Kidney (tissue), 14 donors: ENCODE results near the gene FFAR3. TPM values are rescaled to one million over a fixed set of nuclear protein-coding genes. Genes with fewer than 3 reads are reported as not detected.

Source experiments
- DNase-seq, 5 donors: peaks; one replicate each; pipeline ENCODE4 v3.0.0-alpha.2; 2013 to 2020
- FAIRE-seq: peaks from 2 replicates; lab custom pipeline; 2012; peaks lifted over from hg19 to GRCh38; lab: Jason Lieb, UNC
- H3K27ac ChIP-seq, 2 donors: one replicate each; pipeline ENCODE4 v1.7.0; 2013; ENCODE audit warnings: low read depth in 2 of 2, low read length in 2 of 2, inconsistent platforms in 1 of 2
- H3K27me3 ChIP-seq: one replicate; pipeline ENCODE4 v1.7.1; 2013; ENCODE audit warnings: low read length, inconsistent platforms; ENCODE audit not compliant: control insufficient read depth, insufficient read depth
- H3K36me3 ChIP-seq, 3 donors: one replicate each; pipeline versions ENCODE4 v1.7.0 to v1.7.1; 2013; ENCODE audit warnings: low read length in 3 of 3, control low read depth in 1 of 3, inconsistent platforms in 1 of 3; ENCODE audit not compliant: insufficient read depth in 3 of 3, control insufficient read depth in 2 of 3
- H3K4me1 ChIP-seq, 3 donors: one replicate each; pipeline versions ENCODE4 v1.7.0 to v1.7.1; 2013; ENCODE audit warnings: low read length in 3 of 3, inconsistent platforms in 1 of 3, low read depth in 1 of 3; ENCODE audit not compliant: control insufficient read depth in 2 of 3, insufficient read depth in 2 of 3
- H3K4me3 ChIP-seq, 3 donors: one replicate each; pipeline versions ENCODE4 v1.7.0 to v1.8.1; 2013; ENCODE audit warnings: low read length in 3 of 3, control low read depth in 1 of 3, inconsistent platforms in 1 of 3
- H3K9ac ChIP-seq, 3 donors: one replicate each; pipeline versions ENCODE4 v1.7.0 to v1.7.1; 2013; ENCODE audit warnings: low read length in 3 of 3, control low read depth in 1 of 3, inconsistent platforms in 1 of 3
- H3K9me3 ChIP-seq, 3 donors: one replicate each; pipeline versions ENCODE4 v1.7.0 to v1.7.1; 2013; ENCODE audit warnings: low read length in 3 of 3, control low read depth in 1 of 3, inconsistent platforms in 1 of 3; ENCODE audit not compliant: control insufficient read depth in 2 of 3, insufficient read depth in 1 of 3
- CTCF ChIP-seq: IDR thresholded peaks from 3 replicates; pipeline ENCODE4 v1.5.1; 2012; ENCODE audit warnings: mild to moderate bottlenecking, moderate library complexity, borderline replicate concordance; ENCODE audit not compliant: insufficient read depth; ENCODE audit errors: extremely low read depth
- intact Hi-C: fragments of 100-400 bp; cut with DNase I; formaldehyde crosslinking; loops from one replicate; pipeline ENCODE4 v1.11.1; 2022
- polyA plus RNA-seq: library from polyadenylated mRNA; stranded (reverse); fragments of 350-450 nt; fragmentation: Illumina TruSeq; extraction: RNeasy Lipid Tissue Mini Kit (QIAGEN cat#74804); gene quantifications from one replicate; pipeline ENCODE4 v1.2.3, GENCODE V29; 2014; ENCODE audit warnings: low read depth, low replicate concordance; ENCODE audit not compliant: insufficient read depth
- total RNA-seq: library from RNA; stranded (reverse); fragmentation: NEBNext Ultra II Directional; extraction: Animal tissue kit (Norgen Biotek cat#: 25700); gene quantifications from one replicate; pipeline ENCODE4 v1.2.1, GENCODE V29; 2021
- donor health status: control.
- donor health status: control.
- donor health status: control.
- donor health status: control.
- donor health status: control.
- donor health status: DM: yes; HTN: yes; CAD: no.
- donor health status: Normal renal cell carcinoma (clear cell type).

Gene FFAR3
- total and polyA plus RNA-seq, 2 donors from 2014 or later = not detected

DNA sequence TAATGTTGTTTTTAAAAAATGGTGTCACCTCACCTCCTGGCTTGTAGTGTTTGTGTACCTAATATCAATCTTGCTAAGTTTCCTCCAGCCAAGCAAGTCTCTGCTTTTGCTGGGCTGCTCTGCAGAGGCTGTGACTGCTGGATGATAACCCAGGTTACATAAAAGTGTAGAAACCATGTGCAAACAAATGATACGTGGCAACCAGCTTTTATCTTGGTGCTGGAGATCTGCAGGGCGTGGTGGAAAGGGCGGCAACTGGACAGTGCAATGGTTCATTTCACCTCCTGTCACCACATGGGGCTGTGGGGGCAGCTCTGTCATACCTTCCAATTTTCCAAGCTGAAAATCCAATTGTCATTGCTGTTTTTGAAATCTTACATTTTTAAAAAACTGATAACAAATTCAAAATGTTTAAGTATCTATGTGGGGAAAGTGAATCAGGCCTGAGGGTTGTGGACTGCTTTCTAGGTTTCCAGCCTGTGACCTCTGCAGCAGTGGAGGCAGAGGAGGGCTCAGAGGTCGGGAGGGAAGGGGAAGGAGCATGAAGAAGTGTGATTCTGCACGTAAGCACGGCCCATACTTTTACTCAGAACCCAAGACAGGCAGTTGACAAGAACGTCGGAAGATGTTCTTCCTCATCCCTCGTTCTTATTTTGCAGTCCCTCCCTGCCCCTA is 22.3 kb downstream of the FFAR3 start:
- Histone ChIP-seq H3K27me3 (no peaks in the 10 kb centered on the region), H3K9me3 (no peaks in the 10 kb centered on the region), H3K27ac (no peak overlapping the region), H3K9ac (no peak overlapping the region), H3K36me3 (no peaks in the 10 kb centered on the region), H3K4me3 (no peak overlapping the region), H3K4me1 (no peaks in the 10 kb centered on the region)
- FAIRE-seq (no peak), DNase-seq (no peak)
- intact Hi-C loops = no loop called here
- no peak for TF ChIP-seq CTCF

- Histone ChIP-seq H3K9ac (no peak overlapping the region), H3K36me3 (no peaks in the 10 kb centered on the region), H3K27ac (no peak overlapping the region), H3K27me3 (no peaks in the 10 kb centered on the region), H3K9me3 (no peaks in the 10 kb centered on the region), H3K4me3 (no peak overlapping the region), H3K4me1 (no peaks in the 10 kb centered on the region)
- intact Hi-C loops = no loop called here
- FAIRE-seq (no peak), DNase-seq (no peak)
- no peak for TF ChIP-seq CTCF
These were observed 23.1 kb downstream of the FFAR3 start for GRCh38 chr19:35381318-35381717.

DNA sequence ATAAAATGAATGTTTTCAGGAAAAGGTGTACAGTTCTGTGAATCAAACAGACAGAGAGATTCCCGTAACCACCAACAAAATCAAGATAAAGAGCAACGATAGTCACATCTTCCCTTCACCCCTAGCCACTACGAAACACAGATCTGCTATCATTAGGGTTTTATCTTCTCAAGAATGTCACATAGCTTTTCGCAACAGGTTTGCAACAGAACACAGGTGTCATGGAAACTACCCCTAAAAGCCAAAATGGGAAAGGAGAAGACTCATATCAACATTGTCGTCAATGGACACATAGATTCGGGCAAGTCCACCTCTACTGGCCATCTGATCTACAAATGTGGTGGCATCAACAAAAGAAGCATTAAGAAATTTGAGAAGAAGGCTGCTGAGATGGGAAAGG is 23.7 kb downstream of the FFAR3 start:
- Histone ChIP-seq H3K27ac (no peak overlapping the region), H3K4me1 (no peaks in the 10 kb centered on the region), H3K9ac (no peak overlapping the region), H3K36me3 (no peaks in the 10 kb centered on the region), H3K27me3 (no peaks in the 10 kb centered on the region), H3K9me3 (no peaks in the 10 kb centered on the region), H3K4me3 (no peak overlapping the region)
- DNase-seq = no peak
- TF ChIP-seq CTCF = no peak
- intact Hi-C loops = no loop called here
- FAIRE-seq = no peak

- H3K4me3 ChIP-seq = no peak overlapping the region
- DNase-seq (no peak), FAIRE-seq (no peak)
- intact Hi-C loops = no loop called here
- H3K36me3 ChIP-seq = no peaks in the 10 kb centered on the region
- H3K4me1 ChIP-seq = no peaks in the 10 kb centered on the region
- no peaks in the 10 kb centered on the region for H3K27me3 ChIP-seq
- no peak overlapping the region for H3K9ac ChIP-seq
- H3K27ac ChIP-seq = no peak overlapping the region
- no peaks in the 10 kb centered on the region for H3K9me3 ChIP-seq
- TF ChIP-seq CTCF = no peak
These were observed 25.3 kb downstream of the FFAR3 start for GRCh38 chr19:35383536-35383935.
